ENCODE data around the gene PFKFB3.

DNA sequence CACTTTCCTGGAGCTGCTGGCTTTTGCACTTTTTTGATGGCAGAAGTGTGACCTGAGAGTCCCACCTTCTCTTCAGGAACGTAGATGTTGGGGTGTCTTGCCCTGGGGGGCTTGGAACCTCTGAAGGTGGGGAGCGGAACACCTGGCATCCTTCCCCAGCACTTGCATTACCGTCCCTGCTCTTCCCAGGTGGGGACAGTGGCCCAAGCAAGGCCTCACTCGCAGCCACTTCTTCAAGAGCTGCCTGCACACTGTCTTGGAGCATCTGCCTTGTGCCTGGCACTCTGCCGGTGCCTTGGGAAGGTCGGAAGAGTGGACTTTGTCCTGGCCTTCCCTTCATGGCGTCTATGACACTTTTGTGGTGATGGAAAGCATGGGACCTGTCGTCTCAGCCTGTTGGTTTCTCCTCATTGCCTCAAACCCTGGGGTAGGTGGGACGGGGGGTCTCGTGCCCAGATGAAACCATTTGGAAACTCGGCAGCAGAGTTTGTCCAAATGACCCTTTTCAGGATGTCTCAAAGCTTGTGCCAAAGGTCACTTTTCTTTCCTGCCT is 31.1 kb downstream of the PFKFB3 start:
- TF ChIP-seq CTCF (IDR thresholded peaks at IDR 0.05 in 2 of 3, conservative IDR thresholded peaks at IDR 0.05 in 1 of 3; ENCODE audit: insufficient read depth in 2 of 3, low read depth in 1 of 3, low read length in 3 of 3) (no peak), POLR2A (conservative IDR thresholded peaks at IDR 0.05) (no peak), ZNF263 (CRISPR knock-in tag; IDR thresholded peaks at IDR 0.05; ENCODE audit: borderline replicate concordance) (no peak), POLR2AphosphoS5 (IDR thresholded peaks at IDR 0.05; ENCODE audit: control insufficient read depth, insufficient read depth, low read depth, low read length) (no peak), EHMT2 (IDR thresholded peaks at IDR 0.05) (no peak), ZNF121 (CRISPR knock-in tag; conservative IDR thresholded peaks at IDR 0.05) (no peak), RNF219 (CRISPR knock-in tag; IDR thresholded peaks at IDR 0.05) (no peak), TCF7L2 (IDR thresholded peaks at IDR 0.05; ENCODE audit: low read depth, low read length) (no peak), CHD4 (IDR thresholded peaks at IDR 0.05; ENCODE audit: insufficient read depth, insufficient replicate concordance, low read depth, low read length, poor library complexity, severe bottlenecking) (no peak), POU5F1 (IDR thresholded peaks at IDR 0.05; ENCODE audit: borderline replicate concordance, low read depth, low read length, partially characterized antibody) (no peak), SIN3A (IDR thresholded peaks at IDR 0.05; ENCODE audit: borderline replicate concordance in 2 of 2, control insufficient read depth in 1 of 2, low read depth in 2 of 2, low read length in 2 of 2) (no peak), ZNF609 (CRISPR knock-in tag; IDR thresholded peaks at IDR 0.05; ENCODE audit: borderline replicate concordance) (no peak), SRF (CRISPR knock-in tag; IDR thresholded peaks at IDR 0.05) (no peak), ZNF165 (CRISPR knock-in tag; IDR thresholded peaks at IDR 0.05; ENCODE audit: borderline replicate concordance) (no peak)
